ENCODE measurements around the gene STAM.
"Not testable (repeated sequence)": the region's sequence is repeated elsewhere in the genome, so short reads cannot be mapped to it uniquely, and the experiment has no call there.

The STAM gene

DNA sequence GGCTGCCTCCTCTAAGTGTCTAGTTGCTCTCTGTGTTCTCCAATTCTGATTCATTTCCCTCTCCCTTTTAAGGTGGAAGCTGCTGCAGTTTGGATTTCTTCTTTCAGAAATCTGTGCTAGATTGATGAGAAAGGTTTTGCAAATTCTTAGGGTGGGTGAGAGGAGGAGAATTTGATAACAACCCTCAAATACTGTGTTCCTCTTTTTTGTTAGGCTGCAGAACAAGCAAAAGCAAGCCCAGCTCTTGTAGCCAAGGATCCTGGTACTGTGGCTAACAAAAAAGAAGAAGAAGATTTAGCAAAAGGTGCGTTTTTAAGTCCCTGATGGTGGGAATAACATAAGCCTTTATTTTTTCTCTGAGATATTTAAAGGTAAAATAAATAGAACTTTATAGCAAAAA lies 49.1 kb downstream of the STAM start:
- Histone ChIP-seq H3K27me3 (ENCODE audit: insufficient read depth, low read length) (no peaks in the 10 kb centered on the region), H3K4me1 (ENCODE audit: insufficient read depth, low read length) (no peaks in the 10 kb centered on the region), H2AFZ (ENCODE audit: low read depth, low read length) (no peak overlapping the region), H3K9me3 (ENCODE audit: low read length) (no peaks in the 10 kb centered on the region), H3K36me3 (ENCODE audit: insufficient read depth, low read length) (peaks cover 36% of the 10 kb centered on the region), H3K4me3 (ENCODE audit: low read length) (no peak overlapping the region)

DNA sequence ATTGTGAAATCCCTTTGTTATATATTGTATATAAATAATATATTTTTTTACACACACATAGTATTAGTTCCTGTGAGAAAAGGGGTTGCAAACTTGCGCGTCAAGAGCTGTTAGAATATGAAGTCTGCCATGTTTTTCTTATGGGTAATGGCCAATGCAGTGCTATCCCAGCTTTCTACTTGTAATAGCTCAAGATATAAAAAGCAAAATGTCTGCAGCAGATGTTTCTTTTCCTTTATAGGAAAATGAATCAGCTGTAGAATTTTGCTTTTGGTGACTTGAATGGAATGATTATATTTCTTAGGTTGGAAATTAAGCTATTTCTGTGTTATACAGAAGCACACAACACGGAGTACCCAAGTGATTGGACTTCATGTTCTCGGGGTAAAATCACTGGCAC lies 54.7 kb downstream of the STAM start:
- Histone ChIP-seq H3K4me1 (ENCODE audit: insufficient read depth, low read length) (no peaks in the 10 kb centered on the region), H3K4me3 (ENCODE audit: low read length) (no peak overlapping the region), H3K9me3 (ENCODE audit: low read length) (no peaks in the 10 kb centered on the region), H2AFZ (ENCODE audit: low read depth, low read length) (no peak overlapping the region), H3K27me3 (ENCODE audit: insufficient read depth, low read length) (no peaks in the 10 kb centered on the region), H3K36me3 (ENCODE audit: insufficient read depth, low read length) (peaks cover 21% of the 10 kb centered on the region)

GRCh38 chr10:17701301-17701700 lies 57.4 kb downstream of the STAM start:
- Histone ChIP-seq H3K9me3 (ENCODE audit: low read length) (no peaks in the 10 kb centered on the region), H3K4me1 (ENCODE audit: insufficient read depth, low read length) (no peaks in the 10 kb centered on the region), H3K36me3 (ENCODE audit: insufficient read depth, low read length) (peaks cover 31% of the 10 kb centered on the region), H3K27me3 (ENCODE audit: insufficient read depth, low read length) (no peaks in the 10 kb centered on the region), H2AFZ (ENCODE audit: low read depth, low read length) (no peak overlapping the region), H3K4me3 (ENCODE audit: low read length) (no peak overlapping the region)

- Histone ChIP-seq H3K9me3 (ENCODE audit: low read length) (no peaks in the 10 kb centered on the region), H3K27me3 (ENCODE audit: insufficient read depth, low read length) (no peaks in the 10 kb centered on the region), H3K4me1 (ENCODE audit: insufficient read depth, low read length) (no peaks in the 10 kb centered on the region), H2AFZ (ENCODE audit: low read depth, low read length) (no peak overlapping the region), H3K4me3 (ENCODE audit: low read length) (no peak overlapping the region), H3K36me3 (ENCODE audit: insufficient read depth, low read length) (peaks cover 37% of the 10 kb centered on the region)
Measured at GRCh38 chr10:17703706-17704105, 59.8 kb downstream of the STAM start.

DNA sequence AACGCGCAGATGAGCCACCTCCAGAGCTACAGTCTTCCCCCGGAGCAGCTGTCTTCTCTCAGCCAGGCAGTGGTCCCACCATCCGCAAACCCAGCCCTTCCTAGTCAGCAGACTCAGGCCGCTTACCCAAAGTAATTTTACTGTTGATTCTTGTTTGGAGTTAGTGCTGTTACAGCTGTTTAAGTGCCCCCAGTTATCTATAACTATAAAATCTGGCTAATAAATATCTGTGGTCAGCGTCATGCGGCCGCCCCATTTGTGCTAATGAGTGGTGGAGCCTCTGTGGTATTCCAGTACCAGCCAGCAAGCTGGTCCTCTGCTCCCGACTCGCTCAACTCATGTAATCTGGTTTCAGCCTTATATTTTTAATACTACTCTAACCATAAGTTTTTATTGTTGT lies 64.9 kb downstream of the STAM start:
- Histone ChIP-seq H3K4me3 (ENCODE audit: low read length) (no peak overlapping the region), H3K9me3 (ENCODE audit: low read length) (no peaks in the 10 kb centered on the region), H3K36me3 (ENCODE audit: insufficient read depth, low read length) (peaks cover 45% of the 10 kb centered on the region), H3K4me1 (ENCODE audit: insufficient read depth, low read length) (peaks cover 9% of the 10 kb centered on the region), H3K27me3 (ENCODE audit: insufficient read depth, low read length) (no peaks in the 10 kb centered on the region), H2AFZ (ENCODE audit: low read depth, low read length) (no peak overlapping the region)

GRCh38 chr10:17709492-17709891 lies 65.5 kb downstream of the STAM start:
- Histone ChIP-seq H3K36me3 (ENCODE audit: insufficient read depth, low read length) (peaks cover 47% of the 10 kb centered on the region), H3K27me3 (ENCODE audit: insufficient read depth, low read length) (no peaks in the 10 kb centered on the region), H3K9me3 (ENCODE audit: low read length) (no peaks in the 10 kb centered on the region), H3K4me3 (ENCODE audit: low read length) (no peak overlapping the region), H2AFZ (ENCODE audit: low read depth, low read length) (no peak overlapping the region), H3K4me1 (ENCODE audit: insufficient read depth, low read length) (peaks cover 9% of the 10 kb centered on the region)

DNA sequence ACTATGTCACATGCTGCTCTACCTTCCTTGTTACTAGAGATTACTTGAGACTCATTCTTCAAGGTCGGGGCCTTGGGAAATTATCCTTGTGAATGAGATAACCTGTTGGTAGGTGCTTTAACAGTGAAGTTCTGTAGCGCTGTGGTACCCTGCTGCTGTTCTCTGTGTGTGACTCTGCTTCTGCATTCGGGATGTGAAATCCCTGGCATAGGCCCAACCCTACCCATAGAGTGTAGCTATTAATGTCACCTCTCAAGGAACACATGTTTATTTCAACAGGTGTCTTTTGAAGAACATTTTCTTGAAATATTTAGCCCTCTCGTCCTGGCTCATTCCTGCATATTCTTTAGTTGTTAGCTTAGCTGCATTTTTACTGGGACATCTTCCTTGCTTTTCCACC lies 66.2 kb downstream of the STAM start:
- H3K9me3 ChIP-seq (ENCODE audit: low read length) = no peaks in the 10 kb centered on the region
- no peaks in the 10 kb centered on the region for H3K27me3 ChIP-seq (ENCODE audit: insufficient read depth, low read length)
- peaks cover 47% of the 10 kb centered on the region for H3K36me3 ChIP-seq (ENCODE audit: insufficient read depth, low read length)
- H3K4me3 ChIP-seq (ENCODE audit: low read length) = no peak overlapping the region
- peaks cover 9% of the 10 kb centered on the region for H3K4me1 ChIP-seq (ENCODE audit: insufficient read depth, low read length)
- no peak overlapping the region for H2AFZ ChIP-seq (ENCODE audit: low read depth, low read length)

- H3K36me3 ChIP-seq (ENCODE audit: insufficient read depth, low read length) = peaks cover 47% of the 10 kb centered on the region
Measured at GRCh38 chr10:17712053-17712452, 68.1 kb downstream of the STAM start.

GRCh38 chr10:17712717-17713471 lies 68.9 kb downstream of the STAM start:
- H2AFZ ChIP-seq (ENCODE audit: low read depth, low read length) = no peak overlapping the region
- peaks cover 44% of the 10 kb centered on the region for H3K36me3 ChIP-seq (ENCODE audit: insufficient read depth, low read length)
- H3K4me3 ChIP-seq (ENCODE audit: low read length) = peak overlapping the region; percentile 54
- no peaks in the 10 kb centered on the region for H3K9me3 ChIP-seq (ENCODE audit: low read length)
- no peaks in the 10 kb centered on the region for H3K27me3 ChIP-seq (ENCODE audit: insufficient read depth, low read length)
- peaks cover 9% of the 10 kb centered on the region for H3K4me1 ChIP-seq (ENCODE audit: insufficient read depth, low read length)

More at GRCh38 chr10:17712053-17712452, 68.1 kb downstream of the STAM start:
- Histone ChIP-seq H3K27me3 (ENCODE audit: insufficient read depth, low read length) (no peaks in the 10 kb centered on the region), H3K4me3 (ENCODE audit: low read length) (peak overlapping the region; percentile 54), H3K4me1 (ENCODE audit: insufficient read depth, low read length) (peaks cover 9% of the 10 kb centered on the region), H3K9me3 (ENCODE audit: low read length) (no peaks in the 10 kb centered on the region), H2AFZ (ENCODE audit: low read depth, low read length) (no peak overlapping the region)

DNA sequence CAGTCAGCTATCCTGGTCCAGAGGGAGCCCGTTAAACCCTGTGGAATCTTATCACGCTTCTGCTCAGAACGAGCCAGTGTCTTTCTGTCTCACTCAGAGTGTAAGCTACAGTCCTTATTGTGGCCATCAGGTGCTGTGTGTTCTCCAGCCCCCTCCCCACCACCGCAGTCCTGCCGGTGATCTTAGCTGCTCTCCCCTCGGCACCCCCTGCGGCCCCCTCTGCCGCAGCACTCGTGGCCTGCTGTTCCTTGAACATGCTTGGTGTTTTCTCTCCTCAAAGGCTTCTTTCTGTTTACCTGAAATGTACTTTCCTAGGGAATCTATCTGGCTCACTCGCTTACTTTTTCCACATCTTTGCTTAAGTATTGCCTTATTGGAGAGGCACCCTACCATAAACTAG lies 69.8 kb downstream of the STAM start:
- H3K36me3 ChIP-seq (ENCODE audit: insufficient read depth, low read length) = peaks cover 37% of the 10 kb centered on the region
- no peaks in the 10 kb centered on the region for H3K9me3 ChIP-seq (ENCODE audit: low read length)
- no peak overlapping the region for H2AFZ ChIP-seq (ENCODE audit: low read depth, low read length)
- peaks cover 9% of the 10 kb centered on the region for H3K4me1 ChIP-seq (ENCODE audit: insufficient read depth, low read length)
- H3K4me3 ChIP-seq (ENCODE audit: low read length) = no peak overlapping the region
- H3K27me3 ChIP-seq (ENCODE audit: insufficient read depth, low read length) = no peaks in the 10 kb centered on the region

DNA sequence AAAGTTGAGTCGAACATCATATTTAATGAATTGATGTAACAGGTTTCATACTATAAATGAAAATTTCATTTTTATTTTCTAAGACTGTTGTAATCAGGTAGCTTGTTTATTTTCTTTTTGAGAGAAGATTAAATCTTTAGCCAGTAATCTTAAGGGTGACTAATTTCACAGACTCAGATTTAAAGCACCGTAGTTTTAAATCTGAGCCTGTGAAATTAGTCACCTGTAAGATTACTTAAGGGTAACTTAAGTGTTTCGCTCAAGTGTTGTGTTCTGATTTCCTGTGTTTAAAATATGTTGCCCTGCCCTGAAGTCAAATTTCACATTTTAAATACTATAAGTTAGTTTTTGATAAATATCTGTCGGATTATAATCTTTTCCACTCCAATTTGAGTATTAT lies 72.2 kb downstream of the STAM start:
- Histone ChIP-seq H3K36me3 (ENCODE audit: insufficient read depth, low read length) (peaks cover 25% of the 10 kb centered on the region), H2AFZ (ENCODE audit: low read depth, low read length) (no peak overlapping the region), H3K4me1 (ENCODE audit: insufficient read depth, low read length) (peaks cover 9% of the 10 kb centered on the region), H3K4me3 (ENCODE audit: low read length) (no peak overlapping the region), H3K27me3 (ENCODE audit: insufficient read depth, low read length) (no peaks in the 10 kb centered on the region), H3K9me3 (ENCODE audit: low read length) (no peaks in the 10 kb centered on the region)

- H3K27me3 ChIP-seq (ENCODE audit: insufficient read depth, low read length); H2AFZ ChIP-seq (ENCODE audit: low read depth, low read length); H3K4me1 ChIP-seq (ENCODE audit: insufficient read depth, low read length); H3K4me3 ChIP-seq (ENCODE audit: low read length); H3K9me3 ChIP-seq (ENCODE audit: low read length); H3K36me3 ChIP-seq (ENCODE audit: insufficient read depth, low read length): not testable (repeated sequence)
Measured at GRCh38 chr10:17722317-17723014, 78.5 kb downstream of the STAM start.

GRCh38 chr10:17725703-17726102 lies 81.8 kb downstream of the STAM start:
- H3K27me3 ChIP-seq (ENCODE audit: insufficient read depth, low read length) = no peaks in the 10 kb centered on the region
- no peaks in the 10 kb centered on the region for H3K9me3 ChIP-seq (ENCODE audit: low read length)
- no peak overlapping the region for H3K4me3 ChIP-seq (ENCODE audit: low read length)
- no peaks in the 10 kb centered on the region for H3K4me1 ChIP-seq (ENCODE audit: insufficient read depth, low read length)
- H3K36me3 ChIP-seq (ENCODE audit: insufficient read depth, low read length) = no peaks in the 10 kb centered on the region
- no peak overlapping the region for H2AFZ ChIP-seq (ENCODE audit: low read depth, low read length)

Measured in neuron (in vitro differentiated cells).